OCI-LY7 (cell line): ENCODE measurements around the gene ARSD. TPM values are rescaled to one million over a fixed set of nuclear protein-coding genes. Genes with fewer than 3 reads are reported as not detected.
"Not testable (repeated sequence)": the region's sequence is repeated elsewhere in the genome, so short reads cannot be mapped to it uniquely, and the experiment has no call there.

Experiments
- BruUV-seq: library from RNA; stranded (reverse); fragments of 400-500 nt; replicated peaks from 2 replicates; lab custom pipeline; 2021; lab: Mats Ljungman, UMichigan
- CTCF ChIA-PET: fragments of 300-600 bp; sonication (Branson Sonifier 250); formaldehyde crosslinking; loops from one replicate; lab custom pipeline; 2022; ENCODE audit warnings: antibody characterized with exemption; ENCODE audit not compliant: unreplicated experiment; lab: Charles Lee
- POLR2A ChIA-PET: fragments of 300-600 bp; sonication (Branson Sonifier 250); formaldehyde crosslinking; loops from one replicate; lab custom pipeline; 2022; ENCODE audit warnings: antibody characterized with exemption; lab: Charles Lee
- DNase-seq: peaks from one replicate; pipeline ENCODE4 v3.0.0-alpha.2; 2015; ENCODE audit warnings: low spot score
- H2AFZ ChIP-seq: fragments of 200-600 bp; sonication (generic), shearing (Covaris generic); 2 replicates; pipeline ENCODE4 v1.6.1; 2014; ENCODE audit warnings: mild to moderate bottlenecking, antibody characterized with exemption, low read length, moderate library complexity
- H3K27ac ChIP-seq: fragments of 200-600 bp; sonication (generic); 2 replicates; pipeline ENCODE4 v1.5.1; 2014; ENCODE audit warnings: mixed run types, low read depth, mild to moderate bottlenecking, moderate library complexity, low read length, inconsistent platforms; ENCODE audit not compliant: poor library complexity, severe bottlenecking
- H3K36me3 ChIP-seq: fragments of 200-600 bp; sonication (generic); 2 replicates; pipeline ENCODE4 v1.6.1; 2014; ENCODE audit warnings: mild to moderate bottlenecking, antibody characterized with exemption, low read length, moderate library complexity, mixed read lengths; ENCODE audit not compliant: insufficient read depth
- H3K4me1 ChIP-seq: fragments of 200-600 bp; sonication (generic); 2 replicates; pipeline ENCODE4 v1.5.1; 2014; ENCODE audit warnings: mild to moderate bottlenecking, low read length; ENCODE audit not compliant: insufficient read depth, poor library complexity, severe bottlenecking
- H3K4me2 ChIP-seq: fragments of 200-600 bp; sonication (generic); 2 replicates; pipeline ENCODE4 v1.6.1; 2014; ENCODE audit warnings: mild to moderate bottlenecking, low read length
- H3K4me3 ChIP-seq: fragments of 200-600 bp; sonication (generic); 2 replicates; pipeline ENCODE4 v1.5.1; 2014; ENCODE audit warnings: mild to moderate bottlenecking, low read depth, low read length; ENCODE audit not compliant: poor library complexity, severe bottlenecking
- H3K79me2 ChIP-seq: fragments of 200-600 bp; sonication (generic); 2 replicates; pipeline ENCODE4 v1.6.1; 2016; ENCODE audit warnings: low read depth, mild to moderate bottlenecking, low read length, moderate library complexity, mixed read lengths; ENCODE audit not compliant: insufficient read depth
- H3K9me2 ChIP-seq: fragments of 200-600 bp; sonication (generic); 2 replicates; pipeline ENCODE4 v1.6.1; 2016; ENCODE audit warnings: mild to moderate bottlenecking, low read length, mixed read lengths; ENCODE audit not compliant: insufficient read depth
- H3K9me3 ChIP-seq: fragments of 200-600 bp; sonication (generic); 2 replicates; pipeline ENCODE4 v1.6.1; 2014; ENCODE audit warnings: mild to moderate bottlenecking, mixed run types, low read length, mixed read lengths
- H4K20me1 ChIP-seq: fragments of 200-600 bp; sonication (generic); 2 replicates; pipeline ENCODE4 v1.6.1; 2014; ENCODE audit warnings: mild to moderate bottlenecking, antibody characterized with exemption, low read length, moderate library complexity, mixed read lengths; ENCODE audit not compliant: insufficient read depth
- EZH2phosphoT487 ChIP-seq: fragments of 200-600 bp; sonication (generic); IDR thresholded peaks from 2 replicates; pipeline ENCODE4 v1.6.1; 2018; ENCODE audit warnings: low read depth, borderline replicate concordance, mild to moderate bottlenecking, mixed run types, antibody characterized with exemption, low read length, moderate library complexity, mixed read lengths
- intact Hi-C: fragments of 100-400 bp; cut with micrococcal nuclease; formaldehyde crosslinking; loops from one replicate; pipeline ENCODE4 v1.10.0; 2022; ENCODE audit not compliant: unreplicated experiment
- total RNA-seq, 2 experiments: library from RNA; depleted of rRNA in 1 of 2; stranded (reverse); fragments of >200 nt in 1 of 2; shearing (Covaris generic) in 1 of 2; gene quantifications; 2 replicates each; pipeline ENCODE4 v1.2.3, GENCODE V29; 2014 to 2022
- TF ChIP-seq, protein P1 (sequence below): fragments of 200-600 bp; sonication (generic); conservative IDR thresholded peaks from 2 replicates; pipeline ENCODE4 v1.5.1; 2014; ENCODE audit warnings: mild to moderate bottlenecking, antibody characterized with exemption, low read length, moderate library complexity, mixed read lengths

Gene ARSD
- total RNA-seq, 2 experiments from 2014 or later: not detected

DNA sequence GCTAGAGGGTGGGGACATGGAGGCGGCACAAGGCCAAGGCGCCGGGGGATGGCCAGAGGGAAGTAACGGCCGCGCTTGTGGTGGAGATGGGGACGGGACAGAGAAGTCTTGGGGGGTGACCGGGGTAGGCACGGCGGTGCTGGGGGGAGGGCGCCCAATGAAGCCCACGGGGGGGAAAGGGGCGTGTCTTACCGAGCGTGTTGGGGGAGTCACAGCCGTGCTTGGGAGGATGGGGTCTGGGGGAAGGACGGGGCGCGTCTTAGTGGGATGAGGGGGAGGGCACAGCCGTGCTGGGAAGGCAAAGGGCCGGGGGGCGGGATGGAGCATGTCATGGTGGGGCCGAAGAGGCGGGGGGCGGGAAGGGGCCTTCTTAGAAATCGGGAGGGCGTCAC is 952 bp downstream of the ARSD start:
- H3K27ac ChIP-seq: no peak overlapping the region
- no peaks in the 10 kb centered on the region for H3K36me3 ChIP-seq
- H3K79me2 ChIP-seq: no peaks in the 10 kb centered on the region
- CTCF ChIA-PET: no interaction called here
- no peaks in the 10 kb centered on the region for H3K4me1 ChIP-seq
- no peak for TF ChIP-seq EZH2phosphoT487
- TF ChIP-seq, protein P1, sequence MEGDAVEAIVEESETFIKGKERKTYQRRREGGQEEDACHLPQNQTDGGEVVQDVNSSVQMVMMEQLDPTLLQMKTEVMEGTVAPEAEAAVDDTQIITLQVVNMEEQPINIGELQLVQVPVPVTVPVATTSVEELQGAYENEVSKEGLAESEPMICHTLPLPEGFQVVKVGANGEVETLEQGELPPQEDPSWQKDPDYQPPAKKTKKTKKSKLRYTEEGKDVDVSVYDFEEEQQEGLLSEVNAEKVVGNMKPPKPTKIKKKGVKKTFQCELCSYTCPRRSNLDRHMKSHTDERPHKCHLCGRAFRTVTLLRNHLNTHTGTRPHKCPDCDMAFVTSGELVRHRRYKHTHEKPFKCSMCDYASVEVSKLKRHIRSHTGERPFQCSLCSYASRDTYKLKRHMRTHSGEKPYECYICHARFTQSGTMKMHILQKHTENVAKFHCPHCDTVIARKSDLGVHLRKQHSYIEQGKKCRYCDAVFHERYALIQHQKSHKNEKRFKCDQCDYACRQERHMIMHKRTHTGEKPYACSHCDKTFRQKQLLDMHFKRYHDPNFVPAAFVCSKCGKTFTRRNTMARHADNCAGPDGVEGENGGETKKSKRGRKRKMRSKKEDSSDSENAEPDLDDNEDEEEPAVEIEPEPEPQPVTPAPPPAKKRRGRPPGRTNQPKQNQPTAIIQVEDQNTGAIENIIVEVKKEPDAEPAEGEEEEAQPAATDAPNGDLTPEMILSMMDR: no peak
- H2AFZ ChIP-seq: no peak overlapping the region
- no peaks in the 10 kb centered on the region for H3K9me2 ChIP-seq
- BruUV-seq: no TSS peak
- H3K9me3 ChIP-seq: no peaks in the 10 kb centered on the region
- no peak overlapping the region for H3K4me2 ChIP-seq
- no peak for DNase-seq
- intact Hi-C loops: no loop called here
- H3K4me3 ChIP-seq: no peak overlapping the region
- POLR2A ChIA-PET: interaction anchor here (0.6 kb wide), 1 partner anchor 514 kb away, joined by 3 read pairs; no protein-coding TSS in a partner anchor
- no peaks in the 10 kb centered on the region for H4K20me1 ChIP-seq

DNA sequence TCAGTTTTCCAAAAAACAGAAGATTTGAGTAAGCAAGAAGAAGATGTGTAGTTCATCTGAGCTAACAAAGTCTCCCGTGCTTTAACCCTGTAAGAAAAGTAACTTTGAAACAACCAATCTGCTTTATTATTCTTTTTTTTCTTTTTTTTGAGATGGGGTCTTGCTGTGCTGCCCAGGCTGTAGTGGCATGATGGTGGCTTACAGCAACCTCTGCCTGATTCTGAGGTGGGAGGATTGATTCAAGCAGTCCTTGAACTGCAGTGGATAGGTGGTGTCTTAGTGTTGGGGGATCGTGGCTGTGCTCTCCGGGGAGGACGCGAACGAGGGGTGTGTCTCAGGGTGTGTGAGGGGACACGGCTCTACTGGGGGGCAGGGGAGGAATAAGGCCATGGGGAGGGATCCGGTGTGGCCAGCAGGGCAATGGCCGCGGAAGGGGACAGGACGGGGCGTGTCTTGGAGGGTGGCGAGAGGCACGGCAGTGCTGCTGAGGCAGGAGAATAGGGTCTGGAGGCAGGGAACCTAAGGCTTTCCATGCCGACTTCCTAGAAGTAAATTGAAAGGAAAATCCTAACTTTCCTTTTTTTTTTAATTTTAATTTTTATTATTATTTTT is 2.4 kb downstream of the ARSD start:
- intact Hi-C loops: no loop called here
- Histone ChIP-seq H3K27ac (no peak overlapping the region), H3K9me3 (no peaks in the 10 kb centered on the region), H3K4me3 (no peak overlapping the region), H4K20me1 (no peaks in the 10 kb centered on the region), H2AFZ (no peak overlapping the region), H3K9me2 (no peaks in the 10 kb centered on the region), H3K36me3 (no peaks in the 10 kb centered on the region), H3K79me2 (no peaks in the 10 kb centered on the region), H3K4me1 (no peaks in the 10 kb centered on the region), H3K4me2 (no peak overlapping the region)
- no peak for DNase-seq
- BruUV-seq: no TSS peak
- CTCF ChIA-PET: no interaction called here
- TF ChIP-seq EZH2phosphoT487: no peak
- TF ChIP-seq, protein P1: no peak
- POLR2A ChIA-PET: no interaction called here

DNA sequence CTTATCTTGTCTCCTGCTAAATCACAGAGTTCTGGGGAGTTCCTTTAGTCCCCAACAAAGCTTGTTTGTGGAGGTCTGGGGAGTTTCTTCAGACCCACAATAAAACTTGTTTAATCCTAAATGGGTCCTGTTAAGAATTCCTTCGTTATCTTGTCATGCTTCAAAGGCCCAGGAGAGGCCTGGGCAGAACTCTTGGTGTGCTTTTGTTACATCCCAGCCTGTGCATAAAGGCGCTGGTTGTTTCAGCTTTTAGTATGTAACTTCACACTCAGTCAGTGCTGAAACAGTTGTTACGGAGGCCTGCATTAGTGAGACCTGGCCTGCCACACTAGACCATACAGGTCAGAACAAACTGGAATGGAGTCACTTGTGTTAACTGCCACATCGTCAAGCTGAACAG is 2.9 kb downstream of the ARSD start:
- H3K27ac ChIP-seq, H3K36me3 ChIP-seq, DNase-seq, intact Hi-C loops, H2AFZ ChIP-seq, H4K20me1 ChIP-seq, POLR2A ChIA-PET, BruUV-seq, H3K4me1 ChIP-seq, H3K4me3 ChIP-seq, H3K9me2 ChIP-seq, H3K4me2 ChIP-seq, H3K79me2 ChIP-seq, CTCF ChIA-PET, H3K9me3 ChIP-seq: not testable (repeated sequence)
